CD4-positive, CD25-positive, alpha-beta regulatory T cell (primary cell): ENCODE data around the gene LRRC25. TPM values are rescaled to one million over a fixed set of nuclear protein-coding genes. Genes with fewer than 3 reads are reported as not detected.
"Not testable (repeated sequence)": the region's sequence is repeated elsewhere in the genome, so short reads cannot be mapped to it uniquely, and the experiment has no call there.

Experiments used
- ATAC-seq, 2 donors: fragments of 150-1000 bp; cut with Tn5 transposase; one replicate each; pipeline ENCODE4 v1.10.0; 2021; ENCODE audit warnings: low read depth in 2 of 2, moderate number of reproducible peaks in 2 of 2, moderate library complexity in 1 of 2
- DNase-seq, 3 donors: peaks; one replicate each; pipeline versions ENCODE4 v3.0.0 to v3.0.0-alpha.2; 2012 to 2022; ENCODE audit warnings: mixed read lengths in 1 of 3
- H3K27ac ChIP-seq: one replicate; pipeline ENCODE4 v1.7.0; 2013; ENCODE audit warnings: mild to moderate bottlenecking, low read length; ENCODE audit not compliant: insufficient read depth, poor library complexity, severe bottlenecking
- H3K27me3 ChIP-seq: one replicate; pipeline ENCODE4 v1.7.0; 2013; ENCODE audit warnings: low read length; ENCODE audit not compliant: control insufficient read depth, insufficient read depth
- H3K36me3 ChIP-seq: one replicate; pipeline ENCODE4 v1.7.0; 2013; ENCODE audit warnings: mild to moderate bottlenecking, low read length, moderate library complexity; ENCODE audit not compliant: control insufficient read depth, insufficient read depth
- H3K4me1 ChIP-seq: 2 replicates; pipeline ENCODE4 v1.7.0; 2013; ENCODE audit warnings: mild to moderate bottlenecking, low read length; ENCODE audit not compliant: insufficient read depth, control insufficient read depth, poor library complexity, severe bottlenecking
- H3K4me3 ChIP-seq: one replicate; pipeline ENCODE4 v1.7.0; 2013; ENCODE audit warnings: low read depth, mild to moderate bottlenecking, low read length, moderate library complexity
- H3K9me3 ChIP-seq, 2 experiments: 1 replicate in 1 of 2; 2 replicates in 1 of 2; pipeline ENCODE4 v1.7.0; 2013; ENCODE audit warnings: low read length in 2 of 2, mild to moderate bottlenecking in 1 of 2, moderate library complexity in 1 of 2; ENCODE audit not compliant: control insufficient read depth in 2 of 2
- H3K27ac Mint-ChIP-seq, 3 donors: one replicate each; pipeline ENCODE4 v1.8.0; 2020 to 2022; ENCODE audit warnings: mild to moderate bottlenecking in 3 of 3, mixed read lengths in 3 of 3, moderate library complexity in 2 of 3
- H3K27me3 Mint-ChIP-seq: one replicate; pipeline ENCODE4 v1.8.0; 2022; ENCODE audit warnings: mild to moderate bottlenecking, mixed read lengths
- H3K36me3 Mint-ChIP-seq: one replicate; pipeline ENCODE4 v1.8.0; 2020; ENCODE audit warnings: mixed read lengths
- H3K4me1 Mint-ChIP-seq, 4 donors: one replicate each; pipeline ENCODE4 v1.8.0; 2020 to 2022; ENCODE audit warnings: mixed read lengths in 4 of 4, mild to moderate bottlenecking in 1 of 4
- H3K4me3 Mint-ChIP-seq, 4 donors: one replicate each; pipeline ENCODE4 v1.8.0; 2020 to 2022; ENCODE audit warnings: mild to moderate bottlenecking in 4 of 4, mixed read lengths in 4 of 4, moderate library complexity in 3 of 4
- H3K9me3 Mint-ChIP-seq, 7 donors: one replicate each; pipeline ENCODE4 v1.8.0; 2020 to 2022; ENCODE audit warnings: mixed read lengths in 7 of 7, mild to moderate bottlenecking in 3 of 7, moderate library complexity in 2 of 7
- polyA plus RNA-seq, 4 donors: library from polyadenylated mRNA; unstranded; fragments of 300-500 nt; fragmentation: Illumina TruSeq; gene quantifications; one replicate each; pipeline ENCODE4 v1.2.3, GENCODE V29; 2021
- total RNA-seq: library from RNA; stranded (reverse); gene quantifications from one replicate; pipeline ENCODE4 v1.2.3, GENCODE V29; 2022

Gene LRRC25
- total and polyA plus RNA-seq, 5 donors from 2014 or later, result 0.09 to 0.79 (median 0.25) TPM; not detected in 2

- no peaks in the 10 kb centered on the region for H3K36me3 ChIP-seq
- Mint-ChIP-seq H3K4me1 (peaks cover 3 to 55% (median 27%) of the 10 kb centered on the region in 4 donors), H3K36me3 (no peaks in the 10 kb centered on the region), H3K27ac (no peak overlapping the region), H3K4me3 (peak overlapping the region in 3 of 4 donors; percentile 15 to 94 (median 74)), H3K9me3 (peaks cover 0 to 2% (median 0%) of the 10 kb centered on the region in 7 donors), H3K27me3 (peaks cover 44% of the 10 kb centered on the region)
- ATAC-seq (no peak), DNase-seq (no peak)
- no peak overlapping the region for H3K4me3 ChIP-seq
- H3K9me3 ChIP-seq, result no peaks in the 10 kb centered on the region
- H3K27ac ChIP-seq, result no peak overlapping the region
- no peaks in the 10 kb centered on the region for H3K27me3 ChIP-seq
- peaks cover 54% of the 10 kb centered on the region for H3K4me1 ChIP-seq
Observed at GRCh38 chr19:18415178-18415867, 17.9 kb upstream of the LRRC25 start.

- Mint-ChIP-seq H3K36me3 (no peaks in the 10 kb centered on the region), H3K4me3 (peak overlapping the region in 2 of 4 donors; percentile 50 to 94), H3K27ac (no peak overlapping the region), H3K4me1 (peaks cover 3 to 50% (median 25%) of the 10 kb centered on the region in 4 donors), H3K27me3 (peaks cover 45% of the 10 kb centered on the region), H3K9me3 (peaks cover 0 to 2% (median 0%) of the 10 kb centered on the region in 7 donors)
- H3K4me1 ChIP-seq, result peaks cover 49% of the 10 kb centered on the region
- H3K36me3 ChIP-seq, result no peaks in the 10 kb centered on the region
- H3K4me3 ChIP-seq, result no peak overlapping the region
- H3K9me3 ChIP-seq, result no peaks in the 10 kb centered on the region
- no peaks in the 10 kb centered on the region for H3K27me3 ChIP-seq
- no peak overlapping the region for H3K27ac ChIP-seq
- ATAC-seq (no peak), DNase-seq (peak in 1 of 3 donors; percentile 42)
Observed at GRCh38 chr19:18414504-18415177, 17.2 kb upstream of the LRRC25 start.

- Histone ChIP-seq H3K9me3 (no peaks in the 10 kb centered on the region), H3K4me1 (peaks cover 34% of the 10 kb centered on the region), H3K36me3 (no peaks in the 10 kb centered on the region), H3K27ac (no peak overlapping the region), H3K27me3 (no peaks in the 10 kb centered on the region), H3K4me3 (no peak overlapping the region)
- no peak for DNase-seq
- no peak overlapping the region for H3K27ac Mint-ChIP-seq
- H3K36me3 Mint-ChIP-seq, result no peaks in the 10 kb centered on the region
- peak overlapping the region in 1 of 4 donors; percentile 83 for H3K4me3 Mint-ChIP-seq
- peaks cover 3 to 37% (median 15%) of the 10 kb centered on the region in 4 donors for H3K4me1 Mint-ChIP-seq
- H3K27me3 Mint-ChIP-seq, result peaks cover 33% of the 10 kb centered on the region
- ATAC-seq, result no peak
- peaks cover 0 to 1% (median 0%) of the 10 kb centered on the region in 7 donors for H3K9me3 Mint-ChIP-seq
Observed at GRCh38 chr19:18412610-18413239, 15.3 kb upstream of the LRRC25 start.

DNA sequence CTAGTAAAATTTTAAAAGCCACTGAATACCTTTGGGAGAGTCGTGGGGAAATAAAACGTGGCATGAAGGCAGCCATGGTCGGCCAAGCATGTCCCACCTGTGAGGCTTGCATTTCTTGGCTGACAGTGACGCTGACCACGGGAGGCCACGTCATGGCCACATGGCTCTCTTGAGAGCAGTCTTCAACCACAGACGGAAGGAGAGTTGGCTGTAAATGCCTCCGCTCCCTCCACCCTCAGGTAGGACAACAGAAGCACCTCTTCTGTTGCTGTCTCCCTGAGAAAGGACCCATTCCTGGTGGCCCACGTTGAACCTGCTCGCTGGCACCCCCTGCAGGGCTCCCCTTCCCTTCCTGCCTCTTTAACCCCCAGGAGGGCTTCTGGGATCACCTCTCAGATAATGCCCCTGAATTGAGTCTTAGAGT is 10.6 kb upstream of the LRRC25 start:
- no peak overlapping the region for H3K4me3 Mint-ChIP-seq
- H3K36me3 ChIP-seq, result no peaks in the 10 kb centered on the region
- ATAC-seq (peak in 1 of 2 donors; percentile 32), DNase-seq (no peak)
- H3K9me3 Mint-ChIP-seq, result no peaks in the 10 kb centered on the region
- peaks cover 3 to 7% (median 5%) of the 10 kb centered on the region in 4 donors for H3K4me1 Mint-ChIP-seq
- H3K27ac ChIP-seq, result no peak overlapping the region
- H3K4me3 ChIP-seq, result no peak overlapping the region
- no peaks in the 10 kb centered on the region for H3K27me3 ChIP-seq
- no peaks in the 10 kb centered on the region for H3K4me1 ChIP-seq
- no peaks in the 10 kb centered on the region for H3K9me3 ChIP-seq
- no peaks in the 10 kb centered on the region for H3K36me3 Mint-ChIP-seq
- H3K27me3 Mint-ChIP-seq, result peaks cover 10% of the 10 kb centered on the region
- no peak overlapping the region for H3K27ac Mint-ChIP-seq

DNA sequence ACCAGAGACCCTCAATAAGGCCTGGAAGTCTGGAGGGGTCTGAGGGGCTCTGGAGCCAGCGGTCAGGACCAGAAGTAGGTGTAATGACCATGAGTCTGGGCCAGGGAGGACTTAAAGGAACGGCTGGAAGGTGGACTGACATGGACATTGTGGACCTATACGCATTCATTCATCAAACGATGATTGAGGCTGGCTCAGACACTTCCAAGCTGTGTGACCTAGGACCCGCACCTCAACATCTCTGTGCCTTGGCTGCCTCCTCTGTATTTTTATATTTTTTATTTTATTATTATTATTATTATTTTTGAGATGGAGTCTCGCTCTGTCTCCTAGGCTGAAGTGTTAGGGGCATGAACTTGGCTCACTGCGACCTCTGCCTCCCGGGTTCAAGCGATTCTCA is 9.3 kb upstream of the LRRC25 start:
- no peaks in the 10 kb centered on the region for H3K36me3 ChIP-seq
- no peaks in the 10 kb centered on the region for H3K4me1 ChIP-seq
- H3K4me3 Mint-ChIP-seq, result no peak overlapping the region
- ATAC-seq, result no peak
- no peaks in the 10 kb centered on the region for H3K36me3 Mint-ChIP-seq
- no peak for DNase-seq
- no peaks in the 10 kb centered on the region for H3K9me3 Mint-ChIP-seq
- H3K27ac Mint-ChIP-seq, result peak overlapping the region in 1 of 3 donors; percentile 87
- H3K27me3 ChIP-seq, result no peaks in the 10 kb centered on the region
- H3K4me1 Mint-ChIP-seq, result peaks cover 3 to 8% (median 5%) of the 10 kb centered on the region in 4 donors
- peaks cover 14% of the 10 kb centered on the region for H3K27me3 Mint-ChIP-seq
- no peak overlapping the region for H3K4me3 ChIP-seq
- H3K27ac ChIP-seq, result no peak overlapping the region
- no peaks in the 10 kb centered on the region for H3K9me3 ChIP-seq

DNA sequence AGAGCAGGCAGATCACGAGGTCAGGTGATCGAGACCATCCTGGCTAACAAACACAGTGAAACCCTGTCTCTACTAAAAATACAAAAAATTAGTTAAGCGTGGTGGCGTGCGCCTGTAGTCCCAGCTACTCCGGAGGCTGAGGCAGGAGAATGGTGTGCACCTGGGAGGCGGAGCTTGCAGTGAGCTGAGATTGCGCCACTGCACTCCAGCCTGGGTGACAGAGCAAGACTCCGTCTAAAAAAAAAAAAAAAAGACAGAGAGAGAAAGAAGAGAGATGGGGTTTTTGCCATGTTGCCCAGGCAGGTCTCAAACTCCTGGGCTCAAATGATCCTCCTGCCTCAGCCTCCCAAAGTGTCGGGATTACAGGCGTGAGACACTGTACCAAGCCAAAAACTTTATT is 8.3 kb upstream of the LRRC25 start:
- not testable (repeated sequence) for H3K27ac ChIP-seq, ATAC-seq, H3K4me1 ChIP-seq, H3K4me3 ChIP-seq, H3K4me3 Mint-ChIP-seq, H3K36me3 ChIP-seq, H3K36me3 Mint-ChIP-seq, H3K9me3 ChIP-seq, DNase-seq, H3K27me3 ChIP-seq, H3K27ac Mint-ChIP-seq, H3K9me3 Mint-ChIP-seq
- peaks cover 2 to 10% (median 4%) of the 10 kb centered on the region in 4 donors for H3K4me1 Mint-ChIP-seq
- H3K27me3 Mint-ChIP-seq, result peaks cover 16% of the 10 kb centered on the region

GRCh38 chr19:18402455-18403248 is 5.2 kb upstream of the LRRC25 start:
- not testable (repeated sequence) for H3K4me1 Mint-ChIP-seq, H3K9me3 ChIP-seq, H3K27ac ChIP-seq, DNase-seq, H3K4me3 ChIP-seq, ATAC-seq, H3K4me1 ChIP-seq, H3K4me3 Mint-ChIP-seq, H3K36me3 Mint-ChIP-seq, H3K27me3 ChIP-seq, H3K9me3 Mint-ChIP-seq, H3K36me3 ChIP-seq
- H3K27ac Mint-ChIP-seq, result peak overlapping the region in 1 of 3 donors; percentile 22
- peaks cover 22% of the 10 kb centered on the region for H3K27me3 Mint-ChIP-seq
